Measurements from ENCODE around the gene PLBD1. TPM values are rescaled to one million over a fixed set of nuclear protein-coding genes. Genes with fewer than 3 reads are reported as not detected.

The PLBD1 gene
- polyA plus RNA-seq, 2 donors: 38.7 to 43.5 TPM

- no peaks in the 10 kb centered on the region for H3K9me3 ChIP-seq (ENCODE audit: control insufficient read depth in 2 of 2, insufficient read depth in 1 of 2, low read depth in 1 of 2, low read length in 1 of 2)
- peak overlapping the region; percentile 49 to 77 for H3K27ac ChIP-seq (ENCODE audit: low read depth in 2 of 2, low read length in 1 of 2)
- no peaks in the 10 kb centered on the region for H3K4me1 ChIP-seq (ENCODE audit: control insufficient read depth in 2 of 2, insufficient read depth in 2 of 2, low read length in 1 of 2)
- H3K4me3 ChIP-seq (ENCODE audit: low read depth in 1 of 2, low read length in 2 of 2): no peak overlapping the region
- whole genome bisulfite sequencing, 2 donors: 37 to 61% methylated on average over 1 of the region's 1 CpG
- H3K36me3 ChIP-seq (ENCODE audit: control insufficient read depth in 2 of 2, insufficient read depth in 2 of 2, low read length in 1 of 2): no peaks in the 10 kb centered on the region
- no peaks in the 10 kb centered on the region for H3K27me3 ChIP-seq (ENCODE audit: control insufficient read depth in 1 of 2, insufficient read depth in 2 of 2, low read length in 2 of 2)
These were observed 52.7 kb downstream of the PLBD1 start for GRCh38 chr12:14514946-14515345.

DNA sequence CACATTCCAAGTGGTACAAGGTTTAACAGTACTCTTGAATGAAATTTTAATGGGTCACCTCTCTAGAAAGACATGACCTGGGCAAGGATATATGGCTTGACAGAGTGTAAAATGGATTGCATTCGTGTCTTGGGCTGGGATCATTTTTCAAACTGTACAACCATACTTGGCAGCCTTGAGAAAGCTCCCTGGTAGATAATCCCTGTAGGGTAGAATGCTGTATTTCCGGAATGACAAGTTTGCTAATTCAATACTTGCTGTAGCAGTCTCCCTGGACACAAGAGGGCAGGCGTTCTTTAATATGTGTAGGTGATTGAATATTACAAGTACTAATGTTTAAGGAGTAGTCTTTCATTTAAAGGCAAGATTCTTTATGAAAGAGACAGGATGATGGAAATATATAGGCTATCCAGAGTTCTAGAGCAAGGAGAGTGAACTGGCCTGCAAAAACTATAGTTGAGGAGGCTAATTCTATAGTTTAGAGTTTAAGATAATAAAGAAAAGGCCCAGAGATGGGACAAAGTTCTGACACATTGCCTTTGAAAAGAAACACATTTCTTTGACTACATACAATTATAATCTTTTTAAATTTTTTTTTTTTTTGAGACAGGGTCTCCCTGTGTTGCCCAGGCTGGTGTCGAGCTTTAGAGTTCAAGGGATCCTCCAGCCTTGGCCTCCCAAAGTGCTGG is 53.4 kb downstream of the PLBD1 start:
- H3K36me3 ChIP-seq (ENCODE audit: control insufficient read depth in 2 of 2, insufficient read depth in 2 of 2, low read length in 1 of 2): no peaks in the 10 kb centered on the region
- no peaks in the 10 kb centered on the region for H3K9me3 ChIP-seq (ENCODE audit: control insufficient read depth in 2 of 2, insufficient read depth in 1 of 2, low read depth in 1 of 2, low read length in 1 of 2)
- WGBS, 2 donors: 31 to 39% methylated on average over 4 of the region's 4 CpGs
- H3K4me1 ChIP-seq (ENCODE audit: control insufficient read depth in 2 of 2, insufficient read depth in 2 of 2, low read length in 1 of 2): no peaks in the 10 kb centered on the region
- H3K4me3 ChIP-seq (ENCODE audit: low read depth in 1 of 2, low read length in 2 of 2): no peak overlapping the region
- peak overlapping the region; percentile 79 to 80 for H3K27ac ChIP-seq (ENCODE audit: low read depth in 2 of 2, low read length in 1 of 2)
- no peaks in the 10 kb centered on the region for H3K27me3 ChIP-seq (ENCODE audit: control insufficient read depth in 1 of 2, insufficient read depth in 2 of 2, low read length in 2 of 2)

- WGBS, 2 donors: 69 to 70% methylated on average over 3 of the region's 3 CpGs
- Histone ChIP-seq H3K27ac (ENCODE audit: low read depth in 2 of 2, low read length in 1 of 2) (no peak overlapping the region), H3K27me3 (ENCODE audit: control insufficient read depth in 1 of 2, insufficient read depth in 2 of 2, low read length in 2 of 2) (no peaks in the 10 kb centered on the region), H3K4me1 (ENCODE audit: control insufficient read depth in 2 of 2, insufficient read depth in 2 of 2, low read length in 1 of 2) (no peaks in the 10 kb centered on the region), H3K4me3 (ENCODE audit: low read depth in 1 of 2, low read length in 2 of 2) (no peak overlapping the region), H3K9me3 (ENCODE audit: control insufficient read depth in 2 of 2, insufficient read depth in 1 of 2, low read depth in 1 of 2, low read length in 1 of 2) (no peaks in the 10 kb centered on the region), H3K36me3 (ENCODE audit: control insufficient read depth in 2 of 2, insufficient read depth in 2 of 2, low read length in 1 of 2) (no peaks in the 10 kb centered on the region)
These were observed 57.1 kb downstream of the PLBD1 start for GRCh38 chr12:14510574-14510973.

DNA sequence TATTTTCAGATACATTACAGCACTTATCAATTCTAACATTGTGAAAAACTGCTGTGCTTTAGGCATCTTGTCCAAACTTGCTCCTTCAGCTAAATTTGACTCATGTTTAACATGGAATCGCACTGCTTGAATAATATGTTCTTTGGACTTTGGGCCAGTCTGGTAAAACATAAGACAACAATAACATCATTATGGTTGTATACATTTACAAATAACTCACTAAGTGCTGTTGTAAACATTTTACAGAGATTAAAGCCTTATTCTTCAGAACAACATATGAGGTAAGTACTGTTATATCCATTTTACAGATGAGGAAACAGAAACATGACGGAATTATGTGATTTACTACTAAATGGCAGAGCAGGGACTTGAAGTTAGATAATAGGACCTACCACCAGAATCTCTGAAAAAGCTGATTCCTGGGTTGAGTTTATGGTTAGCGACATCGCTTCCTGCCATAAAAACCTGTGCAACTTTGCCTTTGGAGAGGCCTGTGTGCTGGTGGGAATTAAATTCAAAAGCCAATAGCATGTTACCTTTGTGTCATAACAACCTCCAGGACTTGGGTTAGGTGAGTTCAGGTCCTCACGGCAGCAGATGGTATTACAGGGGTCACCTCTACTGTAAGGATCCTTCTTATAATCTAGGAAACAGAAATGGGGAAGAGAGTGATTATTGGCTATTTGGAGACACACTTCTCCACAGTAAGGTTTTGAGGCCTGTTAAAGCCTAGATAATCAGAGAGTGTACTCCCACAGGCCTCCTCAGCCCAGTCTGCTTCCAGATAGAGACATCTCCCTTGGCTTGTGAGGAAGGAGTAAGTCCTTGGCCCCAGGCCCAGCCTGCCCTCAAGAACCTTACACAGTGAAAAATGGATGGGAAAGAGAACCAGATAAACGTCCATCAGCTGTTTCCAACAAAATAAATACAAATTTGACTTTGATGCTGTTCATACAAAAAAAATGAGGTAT is 61.8 kb downstream of the PLBD1 start:
- Histone ChIP-seq H3K4me1 (ENCODE audit: control insufficient read depth in 2 of 2, insufficient read depth in 2 of 2, low read length in 1 of 2) (no peaks in the 10 kb centered on the region), H3K27ac (ENCODE audit: low read depth in 2 of 2, low read length in 1 of 2) (no peak overlapping the region), H3K27me3 (ENCODE audit: control insufficient read depth in 1 of 2, insufficient read depth in 2 of 2, low read length in 2 of 2) (no peaks in the 10 kb centered on the region), H3K36me3 (ENCODE audit: control insufficient read depth in 2 of 2, insufficient read depth in 2 of 2, low read length in 1 of 2) (peaks cover 0 to 2% of the 10 kb centered on the region in 2 donors), H3K9me3 (ENCODE audit: control insufficient read depth in 2 of 2, insufficient read depth in 1 of 2, low read depth in 1 of 2, low read length in 1 of 2) (no peaks in the 10 kb centered on the region), H3K4me3 (ENCODE audit: low read depth in 1 of 2, low read length in 2 of 2) (no peak overlapping the region)
- 85 to 88% methylated on average over 6 of the region's 6 CpGs for WGBS, 2 donors

DNA sequence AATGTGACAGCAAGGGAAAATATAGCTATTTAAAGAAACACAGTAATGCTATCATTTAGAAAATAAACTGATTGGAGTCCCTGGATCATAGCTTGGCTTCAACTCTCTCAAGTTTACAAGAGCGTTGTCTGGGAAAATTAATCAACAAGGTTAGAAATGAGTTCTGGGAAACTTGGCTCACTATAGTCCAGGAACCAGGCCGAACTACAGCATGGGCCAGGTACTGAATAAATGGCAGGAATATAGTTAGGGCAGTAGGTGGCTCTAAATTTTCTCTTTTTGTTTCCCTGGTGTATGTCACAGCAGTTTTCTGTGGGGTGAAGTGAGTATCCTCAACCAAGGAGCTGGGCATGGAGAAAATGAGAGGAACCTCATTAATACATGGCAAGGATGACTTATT is 72.4 kb downstream of the PLBD1 start:
- Histone ChIP-seq H3K4me3 (ENCODE audit: low read depth in 1 of 2, low read length in 2 of 2) (no peak overlapping the region), H3K36me3 (ENCODE audit: control insufficient read depth in 2 of 2, insufficient read depth in 2 of 2, low read length in 1 of 2) (peaks cover 13 to 25% of the 10 kb centered on the region in 2 donors), H3K9me3 (ENCODE audit: control insufficient read depth in 2 of 2, insufficient read depth in 1 of 2, low read depth in 1 of 2, low read length in 1 of 2) (no peaks in the 10 kb centered on the region), H3K4me1 (ENCODE audit: control insufficient read depth in 2 of 2, insufficient read depth in 2 of 2, low read length in 1 of 2) (no peaks in the 10 kb centered on the region), H3K27me3 (ENCODE audit: control insufficient read depth in 1 of 2, insufficient read depth in 2 of 2, low read length in 2 of 2) (no peaks in the 10 kb centered on the region), H3K27ac (ENCODE audit: low read depth in 2 of 2, low read length in 1 of 2) (no peak overlapping the region)
- WGBS, 2 donors: 87 to 88% methylated on average over 2 of the region's 2 CpGs

- Histone ChIP-seq H3K27me3 (ENCODE audit: control insufficient read depth in 1 of 2, insufficient read depth in 2 of 2, low read length in 2 of 2) (no peaks in the 10 kb centered on the region), H3K27ac (ENCODE audit: low read depth in 2 of 2, low read length in 1 of 2) (no peak overlapping the region), H3K9me3 (ENCODE audit: control insufficient read depth in 2 of 2, insufficient read depth in 1 of 2, low read depth in 1 of 2, low read length in 1 of 2) (peaks cover 0 to 2% of the 10 kb centered on the region in 2 donors), H3K4me1 (ENCODE audit: control insufficient read depth in 2 of 2, insufficient read depth in 2 of 2, low read length in 1 of 2) (no peaks in the 10 kb centered on the region), H3K36me3 (ENCODE audit: control insufficient read depth in 2 of 2, insufficient read depth in 2 of 2, low read length in 1 of 2) (peaks cover 11 to 35% of the 10 kb centered on the region in 2 donors), H3K4me3 (ENCODE audit: low read depth in 1 of 2, low read length in 2 of 2) (no peak overlapping the region)
- WGBS, 2 donors: 80 to 87% methylated on average over 2 of the region's 2 CpGs
These were observed 84.8 kb downstream of the PLBD1 start for GRCh38 chr12:14482886-14483285.

GRCh38 chr12:14482361-14482760 is 85.3 kb downstream of the PLBD1 start:
- Histone ChIP-seq H3K9me3 (ENCODE audit: control insufficient read depth in 2 of 2, insufficient read depth in 1 of 2, low read depth in 1 of 2, low read length in 1 of 2) (peaks cover 0 to 2% of the 10 kb centered on the region in 2 donors), H3K4me3 (ENCODE audit: low read depth in 1 of 2, low read length in 2 of 2) (no peak overlapping the region), H3K27ac (ENCODE audit: low read depth in 2 of 2, low read length in 1 of 2) (no peak overlapping the region), H3K27me3 (ENCODE audit: control insufficient read depth in 1 of 2, insufficient read depth in 2 of 2, low read length in 2 of 2) (no peaks in the 10 kb centered on the region), H3K36me3 (ENCODE audit: control insufficient read depth in 2 of 2, insufficient read depth in 2 of 2, low read length in 1 of 2) (peaks cover 11 to 35% of the 10 kb centered on the region in 2 donors), H3K4me1 (ENCODE audit: control insufficient read depth in 2 of 2, insufficient read depth in 2 of 2, low read length in 1 of 2) (no peaks in the 10 kb centered on the region)
- WGBS, 2 donors: 95 to 97% methylated on average over 1 of the region's 1 CpG

DNA sequence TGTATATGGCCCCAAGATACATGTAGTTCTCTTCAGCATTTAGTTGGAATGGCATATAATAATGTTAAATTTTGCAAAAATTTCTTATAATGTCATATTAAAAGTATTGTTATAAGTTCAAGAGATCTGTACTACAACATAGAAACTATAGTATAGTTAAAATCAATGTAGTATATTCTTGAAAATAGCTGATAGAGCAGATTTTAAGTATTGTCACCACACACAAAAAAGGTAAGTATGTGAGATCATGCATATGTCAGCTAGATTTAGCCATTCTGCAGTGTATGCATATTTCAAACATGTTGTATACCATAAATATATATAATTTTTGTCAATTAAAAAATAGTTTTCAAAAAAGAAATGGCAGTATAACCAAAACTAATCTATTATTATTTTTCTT is 86.5 kb downstream of the PLBD1 start:
- H3K36me3 ChIP-seq (ENCODE audit: control insufficient read depth in 2 of 2, insufficient read depth in 2 of 2, low read length in 1 of 2): peaks cover 11 to 34% of the 10 kb centered on the region in 2 donors
- H3K4me3 ChIP-seq (ENCODE audit: low read depth in 1 of 2, low read length in 2 of 2): no peak overlapping the region
- H3K27ac ChIP-seq (ENCODE audit: low read depth in 2 of 2, low read length in 1 of 2): no peak overlapping the region
- H3K9me3 ChIP-seq (ENCODE audit: control insufficient read depth in 2 of 2, insufficient read depth in 1 of 2, low read depth in 1 of 2, low read length in 1 of 2): peaks cover 0 to 2% of the 10 kb centered on the region in 2 donors
- H3K4me1 ChIP-seq (ENCODE audit: control insufficient read depth in 2 of 2, insufficient read depth in 2 of 2, low read length in 1 of 2): no peaks in the 10 kb centered on the region
- H3K27me3 ChIP-seq (ENCODE audit: control insufficient read depth in 1 of 2, insufficient read depth in 2 of 2, low read length in 2 of 2): no peaks in the 10 kb centered on the region

GRCh38 chr12:14479004-14479403 is 88.7 kb downstream of the PLBD1 start:
- Histone ChIP-seq H3K27me3 (ENCODE audit: control insufficient read depth in 1 of 2, insufficient read depth in 2 of 2, low read length in 2 of 2) (no peaks in the 10 kb centered on the region), H3K4me3 (ENCODE audit: low read depth in 1 of 2, low read length in 2 of 2) (no peak overlapping the region), H3K36me3 (ENCODE audit: control insufficient read depth in 2 of 2, insufficient read depth in 2 of 2, low read length in 1 of 2) (peaks cover 7 to 19% of the 10 kb centered on the region in 2 donors), H3K9me3 (ENCODE audit: control insufficient read depth in 2 of 2, insufficient read depth in 1 of 2, low read depth in 1 of 2, low read length in 1 of 2) (peaks cover 0 to 7% of the 10 kb centered on the region in 2 donors), H3K27ac (ENCODE audit: low read depth in 2 of 2, low read length in 1 of 2) (no peak overlapping the region), H3K4me1 (ENCODE audit: control insufficient read depth in 2 of 2, insufficient read depth in 2 of 2, low read length in 1 of 2) (no peaks in the 10 kb centered on the region)
- 92 to 95% methylated on average over 1 of the region's 1 CpG for WGBS, 2 donors

Data from esophagus (tissue), 2 donors.